Measurements from ENCODE around the gene ZSCAN20.

DNA sequence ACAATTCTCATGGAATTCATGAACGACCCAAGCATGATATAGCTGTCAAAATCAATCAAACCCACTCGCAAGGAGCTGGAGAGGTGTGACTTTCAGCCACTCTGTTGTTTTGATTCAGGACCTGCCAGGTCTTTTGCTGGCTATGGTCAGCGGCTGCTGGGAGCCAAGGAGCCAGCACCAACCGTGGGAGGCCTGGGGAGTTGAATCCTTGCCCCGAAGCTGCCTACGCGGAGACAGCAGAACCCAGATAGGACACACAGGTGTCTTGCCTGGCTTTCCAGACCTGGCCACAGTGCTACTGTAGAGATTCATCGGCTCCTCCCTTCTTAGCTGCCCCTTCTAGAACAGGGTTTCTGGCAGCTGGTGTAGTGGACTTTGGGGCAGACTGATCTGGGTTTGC, 42.7 kb downstream of the ZSCAN20 start:
- TF ChIP-seq, protein P1, sequence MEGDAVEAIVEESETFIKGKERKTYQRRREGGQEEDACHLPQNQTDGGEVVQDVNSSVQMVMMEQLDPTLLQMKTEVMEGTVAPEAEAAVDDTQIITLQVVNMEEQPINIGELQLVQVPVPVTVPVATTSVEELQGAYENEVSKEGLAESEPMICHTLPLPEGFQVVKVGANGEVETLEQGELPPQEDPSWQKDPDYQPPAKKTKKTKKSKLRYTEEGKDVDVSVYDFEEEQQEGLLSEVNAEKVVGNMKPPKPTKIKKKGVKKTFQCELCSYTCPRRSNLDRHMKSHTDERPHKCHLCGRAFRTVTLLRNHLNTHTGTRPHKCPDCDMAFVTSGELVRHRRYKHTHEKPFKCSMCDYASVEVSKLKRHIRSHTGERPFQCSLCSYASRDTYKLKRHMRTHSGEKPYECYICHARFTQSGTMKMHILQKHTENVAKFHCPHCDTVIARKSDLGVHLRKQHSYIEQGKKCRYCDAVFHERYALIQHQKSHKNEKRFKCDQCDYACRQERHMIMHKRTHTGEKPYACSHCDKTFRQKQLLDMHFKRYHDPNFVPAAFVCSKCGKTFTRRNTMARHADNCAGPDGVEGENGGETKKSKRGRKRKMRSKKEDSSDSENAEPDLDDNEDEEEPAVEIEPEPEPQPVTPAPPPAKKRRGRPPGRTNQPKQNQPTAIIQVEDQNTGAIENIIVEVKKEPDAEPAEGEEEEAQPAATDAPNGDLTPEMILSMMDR (IDR thresholded peaks at IDR 0.05 in 2 of 3, conservative IDR thresholded peaks at IDR 0.05 in 1 of 3; ENCODE audit: borderline replicate concordance in 1 of 3, insufficient read depth in 1 of 3, low read depth in 2 of 3, low read length in 2 of 3) = no peak
- TF ChIP-seq EZH2 (IDR thresholded peaks at IDR 0.05) = no peak
- TF ChIP-seq SP1 (IDR thresholded peaks at IDR 0.05; ENCODE audit: low read depth) = no peak
- TF ChIP-seq ZFX (IDR thresholded peaks at IDR 0.05) = no peak
- no peak for TF ChIP-seq ZBTB33 (IDR thresholded peaks at IDR 0.05; ENCODE audit: extremely low read depth, insufficient replicate concordance, low read length)
- no peak for TF ChIP-seq YY1 (IDR thresholded peaks at IDR 0.05; ENCODE audit: extremely low read depth, insufficient replicate concordance, low read depth, low read length)
- no peak for TF ChIP-seq RAD21 (IDR thresholded peaks at IDR 0.05; ENCODE audit: low read depth)
- no peak for TF ChIP-seq POLR2AphosphoS5 (IDR thresholded peaks at IDR 0.05; ENCODE audit: low read depth, low read length)
- no peak for TF ChIP-seq ZNF274 (IDR thresholded peaks at IDR 0.05; ENCODE audit: low read depth, low read length)
- TF ChIP-seq POLR2A (IDR thresholded peaks at IDR 0.05; ENCODE audit: borderline replicate concordance, extremely low read depth, insufficient read depth, insufficient read length) = no peak

Measured in HCT116 (cell line).